NCI-H510A treated with DMSO at 0.1 percent for 48 hours (cell line): ENCODE data around the gene PCCA.
"Not testable (repeated sequence)": the region's sequence is repeated elsewhere in the genome, so short reads cannot be mapped to it uniquely, and the experiment has no call there.

Experiments used
- DNase-seq: peaks from one replicate; lab custom pipeline; 2025; lab: John Stamatoyannopoulos, UW

PCCA gene

DNA sequence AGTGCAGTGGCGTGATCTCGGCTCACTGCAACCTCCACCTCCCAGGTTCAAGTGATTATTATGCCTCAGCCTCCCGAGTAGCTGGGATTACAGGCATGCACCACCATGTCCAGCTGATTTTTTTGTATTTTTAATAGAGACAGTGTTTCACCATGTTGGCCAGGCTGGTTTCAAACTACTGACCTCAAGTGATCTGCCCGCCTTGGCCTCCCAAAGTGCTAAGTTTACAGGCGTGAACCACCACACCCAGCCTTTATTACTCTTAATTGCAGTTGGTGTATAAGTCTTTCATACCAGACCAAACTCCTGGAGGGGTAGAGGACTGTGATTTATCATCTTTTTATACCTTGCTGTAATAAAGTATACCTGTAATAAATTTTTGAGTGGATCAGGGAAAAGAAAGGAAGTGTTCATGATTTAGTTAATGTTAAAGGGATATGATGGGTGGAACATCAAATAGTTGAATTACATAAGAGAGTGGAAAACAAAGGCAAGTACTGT lies 52.6 kb downstream of the PCCA start:
- DNase-seq: not testable (repeated sequence)

DNA sequence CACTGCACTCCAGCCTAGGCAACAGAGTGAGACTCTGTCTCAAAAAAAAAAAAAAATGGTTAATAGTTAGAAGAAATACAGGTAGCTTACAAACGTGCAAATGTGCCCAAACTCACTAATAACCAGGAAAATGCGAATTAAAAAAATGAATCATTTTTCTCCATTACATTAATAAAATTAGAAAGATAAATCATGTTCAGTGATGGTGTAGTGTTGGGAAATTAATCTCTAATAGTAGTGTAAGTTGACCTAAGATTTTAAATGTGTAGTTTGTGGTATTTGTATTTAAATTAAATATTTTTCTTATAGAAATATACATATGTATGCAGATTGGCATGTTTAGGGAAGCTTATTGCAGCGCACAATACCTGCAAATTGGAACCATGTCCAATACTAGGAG lies 57.6 kb downstream of the PCCA start:
- DNase-seq: no peak

DNA sequence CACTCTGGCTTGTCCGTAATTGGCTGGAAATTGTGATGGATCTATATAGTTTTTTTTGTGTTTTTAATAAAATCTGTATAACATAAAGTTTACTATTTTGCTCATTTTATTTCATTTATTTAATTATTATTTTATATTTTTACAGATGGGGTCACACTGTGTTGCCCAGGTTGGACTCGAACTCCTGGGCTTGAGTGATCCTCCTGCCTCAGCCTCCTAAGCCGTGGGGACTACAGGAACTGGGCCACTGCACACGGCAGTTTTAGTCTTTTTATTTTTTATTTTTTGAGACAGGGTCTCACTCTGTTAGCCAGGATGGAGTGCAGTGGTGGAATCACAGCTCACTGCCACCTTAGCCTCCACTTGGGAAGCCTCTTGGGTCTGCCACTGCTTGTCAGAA lies 58.9 kb downstream of the PCCA start:
- no peak for DNase-seq

DNA sequence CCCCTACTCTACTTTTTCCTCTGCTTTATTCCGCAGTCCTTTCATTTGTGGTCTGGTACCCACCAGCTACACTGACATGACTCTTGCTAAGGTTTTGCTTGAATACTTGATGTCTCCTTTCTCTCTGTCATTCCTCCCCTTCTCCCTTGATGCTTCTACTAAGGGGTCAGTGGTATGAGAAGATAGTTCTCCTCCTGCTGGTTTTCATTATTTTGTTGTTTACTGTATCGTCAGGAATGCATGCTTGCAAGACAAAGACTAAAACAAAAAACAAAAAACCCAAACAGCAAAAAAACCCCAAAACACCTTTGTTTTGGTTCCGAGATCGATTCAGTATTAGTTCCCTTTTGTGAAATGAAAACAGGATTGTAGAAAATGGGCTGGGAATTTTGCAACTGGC lies 59.5 kb downstream of the PCCA start:
- no peak for DNase-seq

DNA sequence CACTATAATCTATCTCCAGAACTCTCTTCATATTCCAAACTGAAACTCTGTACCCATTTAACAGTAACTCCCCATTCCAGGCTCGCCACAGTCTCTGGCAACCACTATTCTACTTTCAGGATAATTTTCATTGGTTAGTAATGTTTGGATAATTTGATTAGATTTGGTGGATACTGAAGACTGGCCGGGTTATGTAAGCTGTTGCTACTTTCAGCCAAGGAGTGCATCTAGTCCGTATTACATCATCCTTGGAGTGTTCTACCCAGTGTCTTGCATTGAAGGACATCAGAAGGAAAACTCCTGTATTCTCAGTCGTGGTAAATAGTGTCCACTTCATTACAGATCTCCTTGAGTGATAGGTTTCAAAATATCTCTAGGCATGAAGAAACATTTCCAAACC lies 60.5 kb downstream of the PCCA start:
- no peak for DNase-seq

DNA sequence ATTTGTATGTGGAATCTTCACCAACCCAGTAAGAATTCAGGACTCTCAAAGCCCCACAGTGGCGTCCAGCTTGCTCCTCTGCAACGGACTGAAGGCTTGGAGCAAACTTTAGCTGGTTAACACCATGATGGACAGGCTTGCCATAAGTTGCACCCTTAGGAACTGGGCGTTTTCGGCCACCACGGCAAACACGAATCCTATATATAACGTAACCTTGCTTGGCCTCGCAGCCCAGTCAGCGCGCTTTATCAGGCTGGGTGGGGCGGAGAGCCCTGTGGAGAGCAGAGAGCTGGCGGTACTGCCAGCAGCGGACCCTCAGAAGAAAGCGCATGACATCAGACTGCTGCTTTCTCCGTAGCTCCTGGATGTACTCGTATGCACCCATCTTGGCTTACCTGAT lies 61.8 kb downstream of the PCCA start:
- DNase-seq: not testable (repeated sequence)

DNA sequence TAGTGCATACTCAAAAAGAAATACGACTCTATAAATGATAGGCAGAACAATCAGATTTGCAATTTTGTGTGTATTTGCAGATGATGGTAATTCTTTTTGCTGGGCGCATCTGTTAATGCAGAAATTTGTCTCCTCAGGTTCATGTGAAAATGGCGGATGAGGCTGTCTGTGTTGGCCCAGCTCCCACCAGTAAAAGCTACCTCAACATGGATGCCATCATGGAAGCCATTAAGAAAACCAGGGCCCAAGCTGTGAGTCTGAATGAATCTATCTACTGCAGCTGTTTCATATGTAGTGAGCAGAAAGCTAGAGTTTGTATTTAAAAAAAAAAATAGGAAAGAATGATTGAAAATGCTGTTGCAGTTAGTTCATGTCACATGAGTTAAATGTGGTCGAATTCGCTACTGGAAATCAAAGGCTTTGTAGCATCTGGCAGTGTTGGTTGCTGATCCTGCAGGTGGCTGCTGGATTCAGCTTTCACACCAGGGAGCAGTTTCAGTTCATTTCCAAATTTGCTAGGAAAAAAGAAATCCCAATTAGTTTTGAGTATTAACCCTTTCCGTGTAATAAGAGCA lies 66.0 kb downstream of the PCCA start:
- DNase-seq: no peak

DNA sequence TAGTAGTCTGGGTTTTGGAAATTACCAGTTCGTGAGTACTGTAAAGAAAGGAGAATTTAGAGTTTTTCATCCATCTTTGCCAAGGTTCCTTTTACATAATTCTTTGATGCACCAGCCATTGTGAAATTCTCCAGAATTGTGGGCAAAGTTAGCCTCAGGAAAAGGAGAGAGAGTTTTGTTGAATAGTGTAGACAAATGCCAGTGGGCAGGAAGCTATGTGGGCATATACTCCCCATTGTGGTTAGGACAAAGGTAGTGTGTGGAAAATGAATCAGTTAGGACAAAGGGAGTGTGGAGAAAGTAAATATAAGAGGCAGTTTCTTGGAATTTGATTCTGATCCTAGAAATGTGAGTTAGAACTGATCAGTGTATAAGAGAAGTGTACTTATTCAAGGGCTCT lies 67.9 kb downstream of the PCCA start:
- no peak for DNase-seq

DNA sequence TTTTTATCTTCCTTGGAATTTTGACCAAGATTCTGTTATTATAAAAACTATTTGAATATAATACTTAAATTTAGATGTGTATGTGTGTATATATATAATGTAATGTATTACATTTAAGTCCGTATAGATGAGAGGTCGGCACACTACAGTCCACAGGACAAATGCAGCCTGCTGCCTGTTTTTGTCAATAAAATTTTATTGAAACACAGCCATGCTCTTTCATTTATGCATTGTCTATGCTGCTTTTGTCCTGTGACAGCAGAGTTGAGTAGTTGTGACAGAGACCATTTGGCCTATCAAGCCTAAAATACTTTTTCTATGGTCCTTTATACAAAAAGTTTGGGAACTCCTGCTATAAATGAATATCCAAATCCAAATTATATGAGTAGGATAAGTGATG lies 69.7 kb downstream of the PCCA start:
- no peak for DNase-seq

DNA sequence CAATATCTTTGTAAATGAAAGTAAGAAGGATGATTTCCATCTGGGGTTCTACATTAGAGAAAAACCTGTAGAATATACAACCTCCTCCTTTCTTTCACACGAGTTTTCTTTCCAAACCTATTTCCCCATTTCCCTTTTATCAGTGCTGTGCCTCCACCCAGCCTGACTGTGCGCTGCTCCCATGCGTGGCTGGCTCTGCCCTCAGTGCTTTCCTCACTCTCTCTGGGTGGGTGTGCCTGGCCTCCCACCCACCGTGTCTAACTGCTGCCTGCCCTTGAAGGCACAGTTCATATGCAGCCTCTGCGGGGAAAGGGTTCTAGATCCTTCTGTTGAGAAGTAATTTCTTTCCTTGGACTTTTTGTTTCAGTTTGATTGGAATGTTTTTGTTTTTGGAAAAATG lies 70.7 kb downstream of the PCCA start:
- DNase-seq: no peak

DNA sequence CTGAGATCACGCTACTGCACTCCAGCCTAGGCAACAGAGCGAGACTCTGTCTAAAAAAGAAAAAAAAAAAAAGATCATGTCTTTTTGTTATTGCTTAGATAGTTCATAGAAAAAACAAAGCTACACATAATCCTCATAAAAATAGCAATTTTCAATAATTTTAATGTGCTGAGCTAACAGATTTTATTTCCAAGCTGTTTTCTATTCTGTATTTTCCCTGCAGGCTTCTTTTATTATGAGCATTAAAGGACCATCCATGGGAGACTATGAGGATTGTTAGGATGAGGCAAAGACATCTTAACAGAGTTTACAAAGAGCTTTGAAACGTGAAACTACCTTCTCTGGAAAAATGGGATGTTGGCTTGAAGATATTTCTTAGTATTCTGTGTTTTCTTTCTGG lies 71.6 kb downstream of the PCCA start:
- no peak for DNase-seq

DNA sequence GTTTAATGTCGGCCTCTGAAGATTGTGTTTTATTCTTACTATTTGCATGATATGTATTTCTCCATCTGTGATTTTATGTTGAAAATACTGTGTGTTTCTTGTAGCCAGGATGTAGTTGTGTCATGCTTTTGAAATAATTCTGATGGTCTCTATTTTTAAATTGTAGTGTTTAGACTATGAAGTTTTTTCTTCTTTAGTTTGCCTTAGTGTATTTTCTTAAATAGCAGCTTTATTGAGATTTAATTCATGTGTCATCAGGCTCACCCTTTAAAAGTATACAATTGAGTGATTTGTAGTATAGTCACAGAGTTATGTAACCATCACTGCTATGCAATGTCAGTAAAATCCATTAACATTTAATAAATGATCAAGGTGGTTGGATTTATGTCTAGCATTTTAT lies 74.5 kb downstream of the PCCA start:
- DNase-seq: no peak

DNA sequence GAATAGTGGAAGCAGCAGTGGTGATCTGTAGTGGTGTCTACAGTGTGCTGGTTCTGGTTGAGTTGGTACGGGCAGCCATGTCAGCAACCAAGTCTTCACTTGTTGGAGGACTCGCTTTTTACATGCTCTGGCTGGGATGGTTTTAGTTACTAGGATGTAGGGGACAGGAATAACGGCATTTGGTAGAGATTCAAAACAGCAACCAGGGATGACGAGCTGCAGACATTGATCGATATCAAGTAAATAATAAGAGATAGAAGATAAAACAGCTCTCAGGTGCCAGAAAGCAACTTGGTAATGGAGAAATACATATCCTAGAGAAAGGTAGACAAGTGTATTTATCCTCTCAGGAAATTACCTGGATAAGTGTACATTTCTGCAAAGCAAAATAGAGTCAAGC lies 84.3 kb downstream of the PCCA start:
- DNase-seq: no peak

DNA sequence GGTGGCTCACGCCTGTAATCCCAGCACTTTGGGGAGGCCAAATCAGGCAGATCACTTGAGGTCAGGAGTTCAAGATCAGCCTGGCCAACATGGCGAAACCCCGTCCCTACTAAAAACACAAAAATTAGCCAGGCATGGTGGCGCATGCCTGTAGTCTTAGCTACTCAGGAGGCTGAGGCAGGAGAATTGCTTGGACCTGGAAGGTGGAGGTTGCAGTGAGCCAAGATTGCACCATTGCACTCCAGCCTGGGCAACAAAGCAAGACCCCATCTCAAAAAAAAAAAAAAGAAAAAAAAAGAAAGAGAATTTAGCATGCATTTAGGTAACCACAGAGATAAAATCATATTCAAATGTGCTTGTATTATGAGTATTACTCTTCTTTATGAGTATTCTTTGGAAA lies 85.6 kb downstream of the PCCA start:
- DNase-seq: not testable (repeated sequence)

DNA sequence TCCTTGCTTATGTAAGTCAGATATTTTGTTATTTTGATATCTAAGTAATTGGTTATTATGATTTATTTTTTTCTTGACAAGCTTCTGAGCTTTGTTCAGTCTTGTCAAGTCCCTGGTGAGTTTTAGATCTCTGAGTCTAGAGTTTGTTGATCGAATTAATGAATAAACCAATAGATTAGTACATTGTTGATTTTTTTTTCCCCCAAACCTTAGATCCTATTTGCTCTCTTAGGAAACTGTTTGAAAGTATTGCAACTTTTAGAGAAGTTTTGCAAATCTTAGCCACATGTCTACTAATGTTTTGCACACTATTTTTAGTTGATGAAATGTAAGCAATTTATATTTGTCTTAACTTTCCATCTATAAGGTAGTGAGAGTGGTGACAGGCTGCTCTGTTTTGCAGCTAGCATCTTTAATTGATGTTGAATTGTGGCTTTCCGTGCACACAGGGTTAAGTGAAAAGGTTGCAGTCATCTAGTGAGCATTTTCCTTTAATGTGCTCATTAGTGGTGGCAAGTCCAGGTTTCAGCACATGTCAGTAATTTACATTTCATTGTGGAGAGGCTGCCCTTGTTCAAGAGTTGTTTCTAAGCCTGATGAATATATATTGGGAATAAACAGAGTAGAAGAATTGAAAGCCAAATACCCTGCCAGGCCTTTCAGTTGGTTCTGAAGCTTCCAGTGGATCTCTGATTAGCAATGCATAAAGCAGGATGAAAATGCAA lies 86.3 kb downstream of the PCCA start:
- DNase-seq: no peak

DNA sequence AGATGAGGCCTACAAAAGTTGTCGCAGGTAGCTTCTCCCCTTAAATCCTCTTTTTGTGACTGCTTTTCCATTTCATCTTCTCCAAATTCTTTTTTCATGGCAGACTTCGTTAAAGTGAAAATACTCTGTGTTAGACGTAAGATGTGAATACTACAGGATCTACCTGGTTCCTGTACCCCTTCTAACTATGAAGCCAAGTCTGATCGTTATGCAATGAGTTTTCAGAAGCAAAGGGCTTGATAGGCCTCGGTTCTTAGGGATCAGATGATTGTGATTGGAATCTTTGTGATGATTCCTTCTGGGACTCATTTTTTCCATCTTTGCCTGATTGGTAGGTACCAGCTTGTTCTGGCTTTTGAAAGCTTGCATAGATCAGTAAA lies 86.9 kb downstream of the PCCA start:
- DNase-seq: no peak

DNA sequence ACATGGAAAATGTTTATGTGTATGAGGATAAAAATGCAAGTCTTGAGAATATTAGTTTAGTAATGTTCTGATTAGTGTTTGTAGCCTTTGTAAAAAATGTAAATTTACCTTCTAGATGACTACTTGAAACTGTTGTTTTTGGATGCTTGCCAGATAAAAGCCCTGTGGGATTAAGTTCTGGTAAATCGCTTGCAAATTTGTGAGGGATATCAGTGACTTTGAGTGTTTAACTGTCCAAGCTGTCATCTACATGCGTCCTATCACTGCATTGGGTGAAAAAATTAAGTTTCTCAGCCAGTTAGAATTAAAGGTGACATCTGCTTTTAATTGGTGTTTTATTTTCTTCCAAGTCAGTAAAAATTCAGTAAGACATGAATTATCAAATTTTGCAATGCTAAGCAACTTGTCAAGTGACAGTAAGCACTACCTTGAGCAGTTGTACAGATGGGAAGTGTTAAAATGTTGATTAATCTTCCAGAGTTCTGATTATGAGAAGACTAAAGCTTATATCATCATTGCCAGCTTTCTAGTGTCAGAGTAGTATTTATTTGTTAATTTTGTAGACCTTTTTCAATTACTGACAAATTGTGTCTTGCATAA lies 88.0 kb downstream of the PCCA start:
- no peak for DNase-seq

DNA sequence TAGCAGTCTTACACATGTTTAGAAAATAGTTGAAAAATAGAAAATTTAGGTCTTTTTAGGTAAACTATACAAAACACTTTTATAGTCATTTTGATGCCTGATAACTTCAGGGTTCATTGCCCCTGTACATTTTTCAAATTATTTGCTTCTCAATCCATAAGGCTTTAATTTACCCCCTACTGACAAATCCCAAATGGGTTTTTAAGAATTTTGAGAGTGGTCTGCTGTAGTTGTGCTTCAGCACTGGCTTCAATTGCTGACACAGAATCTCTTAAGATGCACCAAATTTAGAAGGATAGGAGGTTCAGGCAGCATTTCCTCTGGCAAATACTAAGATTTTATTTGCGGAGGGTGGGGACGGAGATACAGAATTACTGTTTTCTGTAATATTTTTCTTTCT lies 89.4 kb downstream of the PCCA start:
- DNase-seq: no peak

DNA sequence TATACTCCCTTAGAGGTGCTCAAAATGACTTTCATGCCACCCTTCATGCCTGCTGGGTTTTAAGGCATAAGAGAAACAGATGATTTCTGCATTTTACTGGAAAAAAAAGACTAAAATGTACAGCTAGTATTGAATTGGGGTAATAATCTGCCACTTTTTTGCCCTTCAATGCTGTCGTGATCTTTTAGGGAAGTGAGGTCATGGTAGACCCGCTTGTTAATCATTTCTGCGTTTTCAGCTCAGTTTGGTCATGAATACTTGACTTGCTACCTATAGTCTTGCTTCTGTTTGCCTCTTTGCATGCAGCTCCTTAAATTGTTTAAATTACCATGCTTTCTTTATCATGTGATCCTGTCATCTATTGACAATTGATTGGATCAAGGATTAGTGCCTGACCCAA lies 90.4 kb downstream of the PCCA start:
- no peak for DNase-seq

DNA sequence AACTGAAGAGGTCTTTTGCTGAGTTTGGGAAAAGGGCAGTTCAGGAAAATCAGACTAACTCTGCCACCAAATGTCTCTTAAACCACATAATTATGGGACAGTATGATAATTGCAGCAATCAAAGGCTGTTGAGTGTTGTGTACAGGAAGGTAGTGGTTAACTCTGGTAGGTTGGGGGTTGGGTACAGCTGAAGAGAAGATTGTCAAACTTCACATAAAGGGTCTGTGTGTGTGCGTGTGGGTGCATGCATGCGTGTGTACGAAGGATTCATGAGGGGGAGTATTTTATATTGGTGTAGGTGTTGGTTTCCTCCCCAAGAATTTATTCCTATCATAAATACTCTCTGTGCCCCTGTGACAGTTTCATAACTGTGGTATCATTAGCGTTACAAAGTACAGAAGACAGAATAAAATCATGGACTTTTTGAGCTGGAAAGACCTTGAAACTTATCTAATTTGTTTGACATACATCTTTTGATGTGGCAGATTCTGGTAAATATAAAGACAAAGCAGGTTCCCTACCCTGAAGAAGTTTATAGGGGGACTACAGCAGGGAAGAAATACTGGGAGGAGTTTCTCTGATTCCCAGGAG lies 94.1 kb downstream of the PCCA start:
- no peak for DNase-seq

DNA sequence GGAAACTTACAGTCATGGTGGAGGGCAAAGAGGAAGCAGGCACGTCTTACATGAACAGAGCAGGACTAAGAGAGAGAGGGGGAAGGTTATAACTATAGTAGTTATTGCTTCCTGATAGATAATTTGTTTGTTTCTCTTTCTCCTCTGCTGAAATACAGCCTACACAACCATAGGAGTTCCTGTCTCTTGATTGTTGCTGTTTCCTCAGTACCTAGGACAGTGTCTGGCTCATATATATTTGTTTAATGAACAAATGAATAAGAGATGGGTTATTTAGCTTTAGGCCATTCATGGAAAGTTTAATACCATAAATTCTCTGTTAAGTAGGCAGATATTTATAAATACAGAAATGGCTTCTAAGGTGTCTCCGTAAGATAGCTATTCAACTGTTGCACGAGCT lies 95.2 kb downstream of the PCCA start:
- DNase-seq: no peak

DNA sequence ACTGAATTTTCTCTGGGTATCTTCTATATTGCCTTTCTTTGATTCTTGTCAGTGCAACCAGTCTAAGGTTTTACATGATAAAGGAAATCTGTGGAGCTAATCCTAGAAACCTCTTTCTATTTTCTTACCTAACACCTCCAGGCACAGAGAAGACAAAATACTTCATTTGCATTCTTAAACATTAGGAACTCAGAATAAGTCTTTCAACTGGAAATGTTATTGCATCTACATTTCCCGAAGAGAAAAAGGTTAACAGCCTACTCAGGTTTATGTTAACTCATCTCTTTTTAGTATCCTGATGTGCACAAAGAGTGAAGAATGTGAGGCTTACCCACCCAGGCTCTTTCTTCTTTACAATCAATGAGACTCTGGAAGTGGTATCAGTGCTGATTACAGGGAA lies 106.7 kb downstream of the PCCA start:
- DNase-seq: no peak

DNA sequence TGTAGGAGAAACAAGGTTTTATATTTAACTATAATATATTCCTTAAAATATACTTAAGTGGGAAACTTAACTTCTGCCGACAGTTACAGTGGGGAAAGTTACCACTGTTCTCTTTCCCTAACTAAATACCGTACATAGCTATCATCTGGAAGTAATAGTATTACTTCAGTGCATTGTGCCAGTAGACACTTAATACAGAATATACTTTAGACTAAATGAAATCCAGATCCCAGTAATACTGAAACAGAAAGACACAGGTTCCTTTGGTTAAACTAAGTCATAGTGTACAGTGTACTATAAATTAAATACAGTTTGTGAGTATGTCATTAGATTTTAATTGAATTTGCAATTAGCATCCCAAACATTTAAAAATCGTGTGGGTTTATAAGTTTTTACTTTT lies 107.5 kb downstream of the PCCA start:
- DNase-seq: no peak
